Measurements from ENCODE around the gene P3H2.
A peak's percentile ranks its signal among the peaks of the same experiment; 100 is the strongest.

Gene P3H2

DNA sequence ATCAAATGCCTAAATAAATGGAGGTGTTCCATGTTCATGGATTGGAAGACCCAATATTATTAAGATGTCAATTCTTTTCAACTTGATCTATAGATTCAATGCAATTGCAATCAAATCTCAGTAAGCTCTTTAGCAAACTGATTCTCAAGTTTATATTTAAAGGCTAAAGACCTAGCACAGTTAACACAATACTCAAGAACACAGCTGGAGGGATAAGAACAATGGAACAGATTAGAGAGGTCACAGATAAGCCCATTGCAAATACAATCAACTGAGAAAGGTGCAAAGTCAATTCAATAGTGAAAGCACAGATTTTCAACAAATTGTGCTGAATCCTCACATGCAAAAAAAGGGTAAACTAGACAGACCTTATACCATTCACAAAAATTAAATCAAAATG, 198.9 kb downstream of the P3H2 start:
- DNase-seq (ENCODE audit: low read depth), result no peak
- TF ChIP-seq, protein P1, sequence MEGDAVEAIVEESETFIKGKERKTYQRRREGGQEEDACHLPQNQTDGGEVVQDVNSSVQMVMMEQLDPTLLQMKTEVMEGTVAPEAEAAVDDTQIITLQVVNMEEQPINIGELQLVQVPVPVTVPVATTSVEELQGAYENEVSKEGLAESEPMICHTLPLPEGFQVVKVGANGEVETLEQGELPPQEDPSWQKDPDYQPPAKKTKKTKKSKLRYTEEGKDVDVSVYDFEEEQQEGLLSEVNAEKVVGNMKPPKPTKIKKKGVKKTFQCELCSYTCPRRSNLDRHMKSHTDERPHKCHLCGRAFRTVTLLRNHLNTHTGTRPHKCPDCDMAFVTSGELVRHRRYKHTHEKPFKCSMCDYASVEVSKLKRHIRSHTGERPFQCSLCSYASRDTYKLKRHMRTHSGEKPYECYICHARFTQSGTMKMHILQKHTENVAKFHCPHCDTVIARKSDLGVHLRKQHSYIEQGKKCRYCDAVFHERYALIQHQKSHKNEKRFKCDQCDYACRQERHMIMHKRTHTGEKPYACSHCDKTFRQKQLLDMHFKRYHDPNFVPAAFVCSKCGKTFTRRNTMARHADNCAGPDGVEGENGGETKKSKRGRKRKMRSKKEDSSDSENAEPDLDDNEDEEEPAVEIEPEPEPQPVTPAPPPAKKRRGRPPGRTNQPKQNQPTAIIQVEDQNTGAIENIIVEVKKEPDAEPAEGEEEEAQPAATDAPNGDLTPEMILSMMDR (conservative IDR thresholded peaks at IDR 0.05; ENCODE audit: low read depth, low read length), result no peak

DNA sequence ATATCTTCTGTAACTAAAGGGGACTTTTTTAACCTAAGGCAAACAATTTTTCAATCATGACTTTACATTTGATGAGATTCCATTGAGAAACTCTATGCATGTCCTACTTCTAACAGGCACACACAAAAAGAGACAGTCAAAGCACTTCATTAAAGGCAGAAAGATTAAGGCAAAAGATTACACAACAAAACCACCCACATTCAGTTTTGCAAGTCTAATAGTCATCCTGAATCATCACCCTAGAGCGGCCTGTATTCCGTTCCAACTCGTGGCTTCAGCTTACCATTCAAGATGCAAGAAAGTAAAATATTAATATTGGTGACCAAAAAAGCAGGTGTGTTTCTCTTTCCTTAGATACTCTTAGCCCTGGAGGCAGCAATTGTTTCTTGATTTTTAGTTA, 205.9 kb downstream of the P3H2 start:
- DNase-seq (ENCODE audit: low read depth), result peak; percentile 94
- no peak overlapping the region for H3K4me3 ChIP-seq (ENCODE audit: low read depth, low read length)

More for the DNA sequence above, 198.9 kb downstream of the P3H2 start:
- no peak overlapping the region for H3K4me3 ChIP-seq (ENCODE audit: low read depth, low read length)

DNA sequence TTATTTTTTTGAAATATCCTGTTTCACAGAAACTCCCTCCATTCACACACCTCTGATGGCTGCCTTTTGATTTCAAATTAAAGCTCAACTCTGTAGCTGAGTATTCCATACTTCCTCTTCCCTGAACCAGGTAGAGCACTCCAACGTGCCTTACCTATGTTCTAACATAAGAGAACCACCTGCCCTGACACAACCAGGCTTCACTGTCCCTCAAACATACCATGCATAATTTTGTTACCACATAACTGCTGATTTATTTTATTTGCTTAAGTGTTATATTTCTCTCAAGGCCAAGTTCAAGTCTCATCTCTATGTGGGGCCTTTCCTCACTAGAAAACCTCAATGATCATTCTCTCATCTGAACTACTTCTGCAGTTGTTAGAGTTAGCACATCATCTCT, 209.7 kb downstream of the P3H2 start:
- TF ChIP-seq, protein P1 (conservative IDR thresholded peaks at IDR 0.05; ENCODE audit: low read depth, low read length), result no peak
- H3K4me3 ChIP-seq (ENCODE audit: low read depth, low read length), result no peak overlapping the region
- peak; percentile 19 for DNase-seq (ENCODE audit: low read depth)

More for the DNA sequence above, 205.9 kb downstream of the P3H2 start:
- TF ChIP-seq, protein P1 (conservative IDR thresholded peaks at IDR 0.05; ENCODE audit: low read depth, low read length), result no peak

DNA sequence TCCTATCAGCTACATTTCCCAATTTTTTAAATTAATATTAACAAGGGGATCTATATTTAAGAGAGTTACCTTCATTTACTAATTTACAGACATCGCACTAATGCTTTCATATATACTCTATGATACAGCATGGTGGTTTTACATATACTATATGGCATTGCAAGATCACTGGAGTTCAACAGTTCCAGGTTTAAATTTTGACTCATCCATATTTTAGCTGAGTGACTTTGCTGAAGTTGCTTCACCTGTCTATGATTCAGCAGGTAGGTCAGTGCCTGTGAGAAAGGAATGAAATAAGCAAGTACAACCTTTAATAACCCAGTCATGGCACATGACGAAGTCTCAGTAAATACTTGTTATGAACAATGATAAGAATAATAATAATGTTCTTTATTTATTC, 211.1 kb downstream of the P3H2 start:
- no peak overlapping the region for H3K4me3 ChIP-seq (ENCODE audit: low read depth, low read length)
- TF ChIP-seq, protein P1 (conservative IDR thresholded peaks at IDR 0.05; ENCODE audit: low read depth, low read length), result no peak
- DNase-seq (ENCODE audit: low read depth), result no peak

DNA sequence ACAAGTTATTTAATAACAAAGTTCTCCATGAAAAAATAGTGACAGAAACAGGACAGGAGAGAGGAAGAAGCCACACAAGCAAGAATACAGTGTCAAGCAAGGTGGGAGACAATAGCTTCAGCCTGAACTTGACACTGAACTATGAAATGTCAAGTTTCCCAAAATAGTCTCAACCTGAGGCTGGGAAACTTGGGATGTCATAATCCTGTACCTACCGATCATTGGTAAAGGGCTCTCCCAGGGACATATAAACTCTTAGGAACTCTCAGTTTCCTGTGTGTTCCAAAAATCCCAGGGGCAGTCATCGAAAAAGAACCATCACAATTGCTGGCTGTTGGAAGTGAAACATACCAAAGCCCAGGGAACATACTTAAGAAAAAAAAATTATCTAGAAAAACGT, 211.6 kb downstream of the P3H2 start:
- TF ChIP-seq, protein P1 (conservative IDR thresholded peaks at IDR 0.05; ENCODE audit: low read depth, low read length), result no peak
- no peak overlapping the region for H3K4me3 ChIP-seq (ENCODE audit: low read depth, low read length)
- no peak for DNase-seq (ENCODE audit: low read depth)

DNA sequence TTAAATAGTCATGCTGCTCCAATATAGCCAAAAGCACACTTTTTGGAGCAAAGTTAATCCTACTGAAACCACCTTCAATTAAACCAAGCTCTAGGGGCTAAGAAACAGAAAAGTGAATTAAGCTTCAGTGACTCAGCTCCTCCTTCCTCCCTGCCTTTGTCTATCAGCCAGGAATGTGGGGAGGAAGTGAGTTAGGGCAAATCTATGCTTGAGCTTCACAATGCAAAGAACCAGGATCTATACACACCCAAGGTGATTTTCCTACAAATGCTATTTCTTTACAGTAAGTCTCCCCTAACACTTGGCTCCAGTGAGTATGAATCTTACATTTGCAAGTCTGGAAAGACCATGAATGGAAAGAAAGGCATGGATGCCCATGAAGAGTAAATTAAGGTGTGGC, 212.1 kb downstream of the P3H2 start:
- DNase-seq (ENCODE audit: low read depth), result peak; percentile 48
- TF ChIP-seq, protein P1 (conservative IDR thresholded peaks at IDR 0.05; ENCODE audit: low read depth, low read length), result no peak
- H3K4me3 ChIP-seq (ENCODE audit: low read depth, low read length), result no peak overlapping the region

DNA sequence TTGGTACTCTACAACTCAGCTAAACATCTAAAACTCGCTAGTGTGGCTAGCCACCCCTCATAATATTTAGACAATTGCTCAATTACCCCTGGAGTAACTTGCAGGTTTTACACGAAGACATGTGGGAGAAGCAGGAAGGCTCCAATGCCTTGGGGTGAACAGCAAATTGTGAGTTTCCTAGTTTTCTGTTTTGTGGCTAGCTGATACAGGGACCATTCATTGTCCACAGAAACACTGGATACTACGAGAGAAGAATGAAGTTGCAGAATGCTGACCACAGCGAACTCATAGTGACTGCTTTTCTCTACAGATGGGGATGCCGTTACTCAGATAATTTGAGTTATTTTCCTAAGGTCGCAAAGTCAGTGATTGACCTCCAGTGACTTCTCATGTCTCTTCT, 212.9 kb downstream of the P3H2 start:
- no peak overlapping the region for H3K4me3 ChIP-seq (ENCODE audit: low read depth, low read length)
- no peak for DNase-seq (ENCODE audit: low read depth)
- TF ChIP-seq, protein P1 (conservative IDR thresholded peaks at IDR 0.05; ENCODE audit: low read depth, low read length), result no peak

Data from choroid plexus epithelial cell (primary cell).